HepG2 (cell line): Measurements from ENCODE around the gene PROX2. TPM values are rescaled to one million over a fixed set of nuclear protein-coding genes. Genes with fewer than 3 reads are reported as not detected.

ENCODE experiments used
- ASH2L ChIP-seq: fragments of 300-600, 200-600 bp; sonication (generic); IDR thresholded peaks from 2 replicates; pipeline ENCODE4 v1.7.0; 2017; ENCODE audit warnings: low read depth, mild to moderate bottlenecking, moderate library complexity, mixed read lengths, low read length; ENCODE audit not compliant: insufficient read length
- DDIT3 ChIP-seq: sonication (generic); formaldehyde crosslinking; IDR thresholded peaks from 2 replicates; pipeline ENCODE4 v1.4.0; 2020; ENCODE audit warnings: mild to moderate bottlenecking, missing genetic modification reagents
- GMEB1 ChIP-seq: sonication (generic); formaldehyde crosslinking; IDR thresholded peaks from 2 replicates; pipeline ENCODE4 v1.5.1; 2020; ENCODE audit warnings: missing genetic modification reagents, mild to moderate bottlenecking, borderline replicate concordance
- ISX ChIP-seq: sonication (generic); formaldehyde crosslinking; conservative IDR thresholded peaks from 2 replicates; pipeline ENCODE4 v1.5.0; 2020; ENCODE audit warnings: missing genetic modification reagents
- KAT8 ChIP-seq: IDR thresholded peaks from 2 replicates; pipeline ENCODE4 v1.6.1; 2016; ENCODE audit warnings: missing genetic modification reagents, missing compliant biosample characterization
- KDM2A ChIP-seq: sonication (generic); formaldehyde crosslinking; IDR thresholded peaks from 2 replicates; pipeline ENCODE4 v1.4.0; 2020; ENCODE audit warnings: low read depth, missing genetic modification reagents, borderline replicate concordance
- NR3C1 ChIP-seq: sonication (generic); formaldehyde crosslinking; IDR thresholded peaks from 2 replicates; pipeline ENCODE4 v1.4.0; 2020; ENCODE audit warnings: missing genetic modification reagents
- POLR2AphosphoS5 ChIP-seq: IDR thresholded peaks from 2 replicates; pipeline ENCODE4 v1.6.1; 2012; ENCODE audit warnings: low read depth, low read length
- RFXAP ChIP-seq: sonication (generic); formaldehyde crosslinking; IDR thresholded peaks from 2 replicates; pipeline ENCODE4 v1.4.0; 2020; ENCODE audit warnings: missing genetic modification reagents, borderline replicate concordance
- RXRA ChIP-seq: sonication (generic); formaldehyde crosslinking; IDR thresholded peaks from 2 replicates; pipeline ENCODE4 v1.5.1; 2020; ENCODE audit warnings: missing genetic modification reagents
- STAG1 ChIP-seq: sonication (generic); formaldehyde crosslinking; IDR thresholded peaks from 2 replicates; pipeline ENCODE4 v1.4.0; 2020; ENCODE audit warnings: missing genetic modification reagents
- ZBTB38 ChIP-seq: sonication (generic); formaldehyde crosslinking; IDR thresholded peaks from 2 replicates; pipeline ENCODE4 v1.5.1; 2020; ENCODE audit warnings: mild to moderate bottlenecking, missing genetic modification reagents
- ZFX ChIP-seq: sonication (generic); formaldehyde crosslinking; IDR thresholded peaks from 2 replicates; pipeline ENCODE4 v1.4.0; 2020; ENCODE audit warnings: mild to moderate bottlenecking, low read depth, missing genetic modification reagents, moderate library complexity
- ZGPAT ChIP-seq: IDR thresholded peaks from 2 replicates; pipeline ENCODE4 v1.6.1; 2016; ENCODE audit warnings: mild to moderate bottlenecking
- ZMYM4 ChIP-seq: sonication (generic); formaldehyde crosslinking; IDR thresholded peaks from 2 replicates; pipeline ENCODE4 v1.8.1; 2023; ENCODE audit warnings: mild to moderate bottlenecking, missing genetic modification reagents
- ZNF354B ChIP-seq: sonication (generic); formaldehyde crosslinking; IDR thresholded peaks from 2 replicates; pipeline ENCODE4 v1.8.0; 2022; ENCODE audit warnings: mild to moderate bottlenecking, missing genetic modification reagents
- ZSCAN20 ChIP-seq: sonication (generic); formaldehyde crosslinking; IDR thresholded peaks from 2 replicates; pipeline ENCODE4 v1.4.0; 2020; ENCODE audit warnings: missing genetic modification reagents, mild to moderate bottlenecking, borderline replicate concordance
- polyA plus RNA-seq, 8 experiments: library from polyadenylated mRNA; depleted of rRNA in 3 of 8; stranded (reverse) in 7 of 8; unstranded in 1 of 8; fragments of >200 nt; fragmentation: Illumina TruSeq in 4 of 8; extraction: Trizol in 4 of 8; gene quantifications; 2 replicates each; pipeline versions ENCODE4 v1.2.1 to v1.2.3, GENCODE V29; 2011 to 2016; ENCODE audit warnings: low read depth in 4 of 8, missing spikeins in 1 of 8, mixed read lengths in 1 of 8; ENCODE audit not compliant: insufficient read depth in 1 of 8
- total RNA-seq, 5 experiments: library from RNA; depleted of rRNA; stranded (reverse); fragments of >200 nt; fragmentation: Illumina TruSeq; extraction: Trizol; gene quantifications; 2 replicates each; pipeline ENCODE4 v1.2.3, GENCODE V29; 2016; ENCODE audit warnings: low read depth in 1 of 5
- TF ChIP-seq, protein P1 (sequence below): sonication (generic); formaldehyde crosslinking; IDR thresholded peaks from 2 replicates; pipeline ENCODE4 v1.8.0; 2022; ENCODE audit warnings: mild to moderate bottlenecking, missing genetic modification reagents; ENCODE audit not compliant: insufficient replicate concordance
- TF ChIP-seq, protein P2 (sequence below): sonication (generic); formaldehyde crosslinking; IDR thresholded peaks from 2 replicates; pipeline ENCODE4 v1.4.0; 2020; ENCODE audit warnings: missing genetic modification reagents

PROX2 gene
- total and polyA plus RNA-seq, 2 of the 13 experiments (the other 11 are each of a cell fraction or from before 2014, with no cell fraction given): not detected

DNA sequence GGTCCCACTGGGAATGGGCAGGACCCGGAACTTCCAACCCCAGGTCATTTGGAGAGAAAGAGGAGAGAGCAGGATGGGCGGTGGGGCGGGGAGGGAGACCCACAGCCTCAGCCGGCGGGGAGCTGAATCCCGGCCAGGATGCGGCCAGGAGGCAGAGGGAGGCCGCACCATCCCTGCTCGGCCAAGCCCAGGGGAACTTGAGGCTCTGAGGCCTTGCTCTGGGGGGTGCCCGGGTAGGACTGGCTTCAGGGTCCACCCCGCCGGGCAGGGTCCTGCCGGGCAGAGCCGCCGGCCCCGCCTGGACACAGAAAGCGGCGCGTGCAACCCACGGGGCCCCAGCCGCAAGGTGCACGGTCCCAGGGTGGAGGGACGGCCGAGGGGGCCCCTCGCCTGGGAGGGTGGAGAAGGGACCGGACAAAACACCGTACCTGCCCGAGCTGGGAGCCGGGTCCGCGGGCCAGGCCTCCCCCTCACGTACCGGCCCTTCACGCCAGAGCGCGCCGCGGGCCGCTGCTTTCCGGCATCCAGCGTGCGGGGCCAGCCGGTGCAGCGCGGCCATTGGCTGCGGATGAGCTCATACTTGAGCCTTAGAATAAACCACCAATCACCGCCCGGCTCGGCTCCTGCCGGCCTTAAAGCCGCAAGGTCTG lies 46.9 kb upstream of the PROX2 start, which contains the start of gene RPS6KL1 (continued):
- TF ChIP-seq, protein P1, sequence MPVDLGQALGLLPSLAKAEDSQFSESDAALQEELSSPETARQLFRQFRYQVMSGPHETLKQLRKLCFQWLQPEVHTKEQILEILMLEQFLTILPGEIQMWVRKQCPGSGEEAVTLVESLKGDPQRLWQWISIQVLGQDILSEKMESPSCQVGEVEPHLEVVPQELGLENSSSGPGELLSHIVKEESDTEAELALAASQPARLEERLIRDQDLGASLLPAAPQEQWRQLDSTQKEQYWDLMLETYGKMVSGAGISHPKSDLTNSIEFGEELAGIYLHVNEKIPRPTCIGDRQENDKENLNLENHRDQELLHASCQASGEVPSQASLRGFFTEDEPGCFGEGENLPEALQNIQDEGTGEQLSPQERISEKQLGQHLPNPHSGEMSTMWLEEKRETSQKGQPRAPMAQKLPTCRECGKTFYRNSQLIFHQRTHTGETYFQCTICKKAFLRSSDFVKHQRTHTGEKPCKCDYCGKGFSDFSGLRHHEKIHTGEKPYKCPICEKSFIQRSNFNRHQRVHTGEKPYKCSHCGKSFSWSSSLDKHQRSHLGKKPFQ (CRISPR knock-in tag): no peak
- TF ChIP-seq POLR2AphosphoS5 (peak; percentile 27; the same call in 1 of the 2 replicates), RXRA (CRISPR knock-in tag) (peak; percentile 26; the same call in 1 of the 2 replicates), ZBTB38 (CRISPR knock-in tag) (no peak), KDM2A (peak; percentile 73; the same call in 1 of the 2 replicates), NR3C1 (CRISPR knock-in tag) (no peak), KAT8 (CRISPR knock-in tag) (peak; percentile 72), DDIT3 (0 out of 2 replicates have a peak, but pooled peaks have one; percentile 60), ZGPAT (CRISPR knock-in tag) (peak; percentile 47; the same call in 1 of the 2 replicates), ISX (CRISPR knock-in tag) (no peak), ZSCAN20 (0 out of 2 replicates have a peak, but pooled peaks have one; percentile 35), ZFX (CRISPR knock-in tag) (peak; percentile 89), RFXAP (CRISPR knock-in tag) (0 out of 2 replicates have a peak, but pooled peaks have one; percentile 25), ZMYM4 (CRISPR knock-in tag) (peak; percentile 62; the same call in 1 of the 2 replicates), ZNF354B (CRISPR knock-in tag) (no peak), GMEB1 (peak; percentile 57; the same call in 1 of the 2 replicates), ASH2L (peak; percentile 54), STAG1 (CRISPR knock-in tag) (0 out of 2 replicates have a peak, but pooled peaks have one; percentile 2)
- TF ChIP-seq, protein P2, sequence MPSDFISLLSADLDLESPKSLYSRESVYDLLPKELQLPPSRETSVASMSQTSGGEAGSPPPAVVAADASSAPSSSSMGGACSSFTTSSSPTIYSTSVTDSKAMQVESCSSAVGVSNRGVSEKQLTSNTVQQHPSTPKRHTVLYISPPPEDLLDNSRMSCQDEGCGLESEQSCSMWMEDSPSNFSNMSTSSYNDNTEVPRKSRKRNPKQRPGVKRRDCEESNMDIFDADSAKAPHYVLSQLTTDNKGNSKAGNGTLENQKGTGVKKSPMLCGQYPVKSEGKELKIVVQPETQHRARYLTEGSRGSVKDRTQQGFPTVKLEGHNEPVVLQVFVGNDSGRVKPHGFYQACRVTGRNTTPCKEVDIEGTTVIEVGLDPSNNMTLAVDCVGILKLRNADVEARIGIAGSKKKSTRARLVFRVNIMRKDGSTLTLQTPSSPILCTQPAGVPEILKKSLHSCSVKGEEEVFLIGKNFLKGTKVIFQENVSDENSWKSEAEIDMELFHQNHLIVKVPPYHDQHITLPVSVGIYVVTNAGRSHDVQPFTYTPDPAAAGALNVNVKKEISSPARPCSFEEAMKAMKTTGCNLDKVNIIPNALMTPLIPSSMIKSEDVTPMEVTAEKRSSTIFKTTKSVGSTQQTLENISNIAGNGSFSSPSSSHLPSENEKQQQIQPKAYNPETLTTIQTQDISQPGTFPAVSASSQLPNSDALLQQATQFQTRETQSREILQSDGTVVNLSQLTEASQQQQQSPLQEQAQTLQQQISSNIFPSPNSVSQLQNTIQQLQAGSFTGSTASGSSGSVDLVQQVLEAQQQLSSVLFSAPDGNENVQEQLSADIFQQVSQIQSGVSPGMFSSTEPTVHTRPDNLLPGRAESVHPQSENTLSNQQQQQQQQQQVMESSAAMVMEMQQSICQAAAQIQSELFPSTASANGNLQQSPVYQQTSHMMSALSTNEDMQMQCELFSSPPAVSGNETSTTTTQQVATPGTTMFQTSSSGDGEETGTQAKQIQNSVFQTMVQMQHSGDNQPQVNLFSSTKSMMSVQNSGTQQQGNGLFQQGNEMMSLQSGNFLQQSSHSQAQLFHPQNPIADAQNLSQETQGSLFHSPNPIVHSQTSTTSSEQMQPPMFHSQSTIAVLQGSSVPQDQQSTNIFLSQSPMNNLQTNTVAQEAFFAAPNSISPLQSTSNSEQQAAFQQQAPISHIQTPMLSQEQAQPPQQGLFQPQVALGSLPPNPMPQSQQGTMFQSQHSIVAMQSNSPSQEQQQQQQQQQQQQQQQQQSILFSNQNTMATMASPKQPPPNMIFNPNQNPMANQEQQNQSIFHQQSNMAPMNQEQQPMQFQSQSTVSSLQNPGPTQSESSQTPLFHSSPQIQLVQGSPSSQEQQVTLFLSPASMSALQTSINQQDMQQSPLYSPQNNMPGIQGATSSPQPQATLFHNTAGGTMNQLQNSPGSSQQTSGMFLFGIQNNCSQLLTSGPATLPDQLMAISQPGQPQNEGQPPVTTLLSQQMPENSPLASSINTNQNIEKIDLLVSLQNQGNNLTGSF (CRISPR knock-in tag): 0 out of 2 replicates have a peak, but pooled peaks have one; percentile 39
